Measurements from ENCODE around the gene AOPEP.

Gene AOPEP

GRCh38 chr9:94741866-94742265, 15.4 kb downstream of the AOPEP start:
- no peaks in the 10 kb centered on the region for H3K27me3 ChIP-seq
- DNase-seq = no peak
- H3K9me3 ChIP-seq = no peaks in the 10 kb centered on the region
- H3K4me1 ChIP-seq = peaks cover 0 to 11% (median 2%) of the 10 kb centered on the region in 4 donors
- H3K4me3 ChIP-seq = no peak overlapping the region
- no peak for TF ChIP-seq CTCF (IDR thresholded peaks at IDR 0.05)
- H3K27ac ChIP-seq = no peak overlapping the region
- H3K36me3 ChIP-seq = no peaks in the 10 kb centered on the region
- intact Hi-C loops (cut with DNase I; ENCODE audit: low total_unique reads) = no loop called here

GRCh38 chr9:94743035-94743954, 16.8 kb downstream of the AOPEP start:
- Histone ChIP-seq H3K4me1 (peaks cover 0 to 11% (median 2%) of the 10 kb centered on the region in 4 donors), H3K36me3 (no peaks in the 10 kb centered on the region), H3K4me3 (no peak overlapping the region), H3K9me3 (no peaks in the 10 kb centered on the region), H3K27ac (no peak overlapping the region), H3K27me3 (no peaks in the 10 kb centered on the region)
- DNase-seq = no peak
- no peak for TF ChIP-seq CTCF (IDR thresholded peaks at IDR 0.05)
- intact Hi-C loops (cut with DNase I; ENCODE audit: low total_unique reads) = no loop called here

GRCh38 chr9:94745806-94746540, 19.5 kb downstream of the AOPEP start:
- peaks cover 0 to 11% (median 9%) of the 10 kb centered on the region in 3 donors for H3K36me3 ChIP-seq
- intact Hi-C loops (cut with DNase I; ENCODE audit: low total_unique reads) = no loop called here
- no peak for TF ChIP-seq CTCF (IDR thresholded peaks at IDR 0.05)

GRCh38 chr9:94746541-94747370, 20.3 kb downstream of the AOPEP start:
- intact Hi-C loops (cut with DNase I; ENCODE audit: low total_unique reads) = no loop called here
- no peak for TF ChIP-seq CTCF (IDR thresholded peaks at IDR 0.05)
- Histone ChIP-seq H3K27ac (no peak overlapping the region), H3K9me3 (peaks cover 0 to 10% (median 0%) of the 10 kb centered on the region in 3 donors), H3K27me3 (no peaks in the 10 kb centered on the region), H3K4me3 (no peak overlapping the region), H3K4me1 (no peaks in the 10 kb centered on the region), H3K36me3 (peaks cover 0 to 11% (median 9%) of the 10 kb centered on the region in 3 donors)
- DNase-seq = no peak

More at GRCh38 chr9:94745806-94746540, 19.5 kb downstream of the AOPEP start:
- no peak for DNase-seq
- Histone ChIP-seq H3K27me3 (no peaks in the 10 kb centered on the region), H3K27ac (no peak overlapping the region), H3K4me1 (no peaks in the 10 kb centered on the region), H3K4me3 (no peak overlapping the region), H3K9me3 (peaks cover 0 to 10% (median 0%) of the 10 kb centered on the region in 3 donors)

- no peak for DNase-seq
- Histone ChIP-seq H3K27me3 (no peaks in the 10 kb centered on the region), H3K27ac (no peak overlapping the region), H3K9me3 (peaks cover 0 to under 1% (median 0%) of the 10 kb centered on the region in 3 donors), H3K4me3 (no peak overlapping the region), H3K36me3 (peaks cover 0 to 4% (median under 1%) of the 10 kb centered on the region in 3 donors), H3K4me1 (peaks cover 0 to 12% (median 1%) of the 10 kb centered on the region in 4 donors)
- intact Hi-C loops (cut with DNase I; ENCODE audit: low total_unique reads) = no loop called here
- TF ChIP-seq CTCF (IDR thresholded peaks at IDR 0.05) = no peak
Measured at GRCh38 chr9:94754976-94755475, 28.5 kb downstream of the AOPEP start.

All from tibial artery (tissue), 4 donors.